Measurements from ENCODE around the gene PCDHB12.
A peak's percentile ranks its signal among the peaks of the same experiment; 100 is the strongest.
"Not testable (repeated sequence)": the region's sequence is repeated elsewhere in the genome, so short reads cannot be mapped to it uniquely, and the experiment has no call there.

PCDHB12 gene

DNA sequence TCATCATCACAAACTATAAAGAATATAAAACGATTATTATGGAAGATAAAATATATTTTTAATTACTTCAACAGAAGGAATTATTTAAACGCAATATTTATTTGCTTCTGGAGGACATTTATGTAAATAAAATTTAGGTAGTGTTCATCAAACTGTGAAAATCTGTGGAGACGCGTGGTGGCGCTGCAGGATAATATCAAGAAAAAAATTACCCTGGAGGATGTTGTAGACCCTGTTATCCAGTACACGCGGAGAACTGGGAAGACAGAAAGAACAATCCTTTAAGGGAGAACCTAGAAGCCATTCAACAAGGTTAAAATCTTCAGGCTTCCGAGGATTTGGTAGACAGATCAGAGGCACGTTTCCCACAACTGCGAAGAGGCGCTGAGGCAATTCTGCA, at the start of gene PCDHB12:
TSS of gene PCDHB12 (plus strand) at position 242 of the 400 bp plus-strand sequence. CDS start 189 bp downstream, outside the sequence.
- no peak for FAIRE-seq

DNA sequence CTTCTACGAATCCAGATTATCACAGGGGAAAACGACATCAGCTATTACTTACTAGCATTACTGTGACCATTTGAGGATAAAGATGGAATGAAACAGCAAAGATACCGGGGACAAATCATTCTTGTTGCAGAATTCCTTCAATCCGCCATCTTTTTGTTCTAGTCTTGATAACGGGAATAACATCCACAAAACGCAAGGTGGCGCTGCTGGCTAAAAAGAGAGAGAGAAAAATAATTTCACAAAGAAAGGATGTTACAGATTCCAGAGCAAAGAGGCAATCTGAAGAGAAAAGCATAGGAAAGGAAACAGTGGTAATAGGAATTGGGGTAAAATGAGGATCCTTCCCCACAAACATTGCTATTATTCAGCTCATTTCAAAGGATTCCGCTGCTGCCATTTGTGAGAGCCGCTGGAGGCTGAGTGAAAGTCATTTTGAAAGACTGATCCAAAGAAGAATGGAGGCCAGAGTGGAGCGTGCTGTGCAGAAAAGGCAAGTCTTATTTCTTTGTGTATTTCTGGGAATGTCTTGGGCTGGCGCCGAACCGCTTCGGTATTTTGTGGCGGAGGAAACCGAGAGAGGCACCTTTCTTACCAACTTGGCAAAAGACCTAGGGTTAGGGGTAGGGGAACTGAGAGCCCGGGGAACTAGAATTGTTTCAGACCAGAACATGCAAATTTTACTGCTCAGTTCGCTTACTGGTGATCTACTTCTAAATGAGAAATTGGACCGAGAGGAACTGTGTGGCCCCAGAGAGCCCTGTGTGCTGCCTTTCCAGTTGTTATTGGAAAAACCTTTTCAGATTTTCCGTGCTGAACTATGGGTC, 35.9 kb upstream of the PCDHB12 start, which contains the start of gene PCDHB7:
TSS of gene PCDHB7 (plus strand) at position 264 of the 824 bp plus-strand sequence. CDS start at position 456, 192 bp downstream.
- FAIRE-seq, result no peak

DNA sequence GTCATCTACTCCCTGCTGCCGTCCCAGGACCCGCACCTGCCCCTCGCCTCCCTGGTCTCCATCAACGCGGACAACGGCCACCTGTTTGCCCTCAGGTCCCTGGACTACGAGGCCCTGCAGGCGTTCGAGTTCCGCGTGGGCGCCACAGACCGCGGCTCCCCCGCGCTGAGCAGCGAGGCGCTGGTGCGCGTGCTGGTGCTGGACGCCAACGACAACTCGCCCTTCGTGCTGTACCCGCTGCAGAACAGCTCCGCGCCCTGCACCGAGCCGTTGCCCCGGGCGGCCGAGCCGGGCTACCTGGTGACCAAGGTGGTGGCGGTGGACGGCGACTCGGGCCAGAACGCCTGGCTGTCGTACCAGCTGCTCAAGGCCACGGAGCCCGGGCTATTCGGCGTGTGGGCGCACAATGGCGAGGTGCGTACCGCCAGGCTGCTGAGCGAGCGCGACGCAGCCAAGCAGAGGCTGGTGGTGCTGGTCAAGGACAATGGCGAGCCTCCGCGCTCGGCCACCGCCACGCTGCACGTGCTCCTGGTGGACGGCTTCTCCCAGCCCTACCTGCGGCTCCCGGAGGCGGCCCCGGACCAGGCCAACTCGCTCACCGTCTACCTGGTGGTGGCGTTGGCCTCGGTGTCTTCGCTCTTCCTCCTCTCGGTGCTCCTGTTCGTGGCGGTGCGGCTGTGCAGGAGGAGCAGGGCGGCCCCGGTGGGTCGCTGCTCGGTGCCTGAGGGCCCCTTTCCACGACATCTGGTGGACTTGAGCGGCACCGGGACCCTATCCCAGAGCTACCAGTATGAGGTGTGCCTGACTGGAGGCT, 34.0 kb upstream of the PCDHB12 start:
- FAIRE-seq, result not testable (repeated sequence)

DNA sequence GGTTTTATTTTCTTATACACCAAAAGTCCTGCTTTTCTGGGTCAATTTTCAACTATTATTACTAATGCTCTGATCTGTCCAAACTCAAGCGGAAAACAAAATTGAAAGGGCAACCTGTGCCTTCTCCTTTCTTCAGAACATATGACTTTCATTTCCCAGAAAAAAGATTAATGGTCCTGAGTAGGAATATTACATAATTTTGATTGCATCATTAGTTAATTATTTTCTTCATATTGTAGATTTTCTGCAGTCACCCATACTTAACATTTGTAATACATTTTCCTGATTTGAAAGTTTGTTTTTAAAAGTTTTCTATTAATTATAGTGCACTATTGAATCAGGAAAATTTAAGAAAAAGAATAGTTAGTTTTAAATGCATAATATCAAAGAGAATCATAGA, 32.6 kb upstream of the PCDHB12 start:
- FAIRE-seq, result no peak

DNA sequence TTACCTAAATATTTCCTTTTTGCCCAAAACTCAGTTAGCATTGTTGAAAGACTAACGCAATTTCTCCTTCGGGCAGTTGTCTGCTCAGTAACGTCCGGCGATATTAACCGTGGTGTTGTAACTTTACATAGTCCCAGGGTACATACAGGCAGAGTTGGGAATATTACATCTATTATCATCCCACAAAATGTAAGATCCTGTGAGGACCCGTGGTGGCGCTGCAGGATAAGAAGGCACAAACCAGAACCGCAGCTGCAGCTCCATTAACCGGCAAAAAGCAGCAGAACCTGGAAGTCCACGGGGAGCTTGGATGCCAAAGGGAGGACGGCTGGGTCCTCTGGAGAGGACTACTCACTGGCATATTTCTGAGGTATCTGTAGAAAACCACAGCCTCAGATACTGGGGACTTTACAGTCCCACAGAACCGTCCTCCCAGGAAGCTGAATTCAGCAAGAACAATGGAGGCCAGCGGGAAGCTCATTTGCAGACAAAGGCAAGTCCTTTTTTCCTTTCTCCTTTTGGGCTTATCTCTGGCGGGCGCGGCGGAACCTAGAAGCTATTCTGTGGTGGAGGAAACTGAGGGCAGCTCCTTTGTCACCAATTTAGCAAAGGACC, 30.8 kb upstream of the PCDHB12 start, which contains the start of gene PCDHB8:
TSS of gene PCDHB8 (plus strand) at position 214 of the 615 bp plus-strand sequence. CDS start at position 459, 245 bp downstream.
- FAIRE-seq, result not testable (repeated sequence)

DNA sequence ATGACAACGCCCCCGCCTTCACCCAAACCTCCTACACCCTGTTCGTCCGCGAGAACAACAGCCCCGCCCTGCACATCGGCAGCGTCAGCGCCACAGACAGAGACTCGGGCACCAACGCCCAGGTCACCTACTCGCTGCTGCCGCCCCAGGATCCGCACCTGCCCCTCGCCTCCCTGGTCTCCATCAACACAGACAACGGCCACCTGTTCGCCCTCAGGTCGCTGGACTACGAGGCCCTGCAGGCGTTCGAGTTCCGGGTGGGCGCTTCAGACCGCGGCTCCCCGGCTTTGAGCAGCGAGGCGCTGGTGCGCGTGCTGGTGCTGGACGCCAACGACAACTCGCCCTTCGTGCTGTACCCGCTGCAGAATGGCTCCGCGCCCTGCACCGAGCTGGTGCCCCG, 29.1 kb upstream of the PCDHB12 start:
- FAIRE-seq, result not testable (repeated sequence)

DNA sequence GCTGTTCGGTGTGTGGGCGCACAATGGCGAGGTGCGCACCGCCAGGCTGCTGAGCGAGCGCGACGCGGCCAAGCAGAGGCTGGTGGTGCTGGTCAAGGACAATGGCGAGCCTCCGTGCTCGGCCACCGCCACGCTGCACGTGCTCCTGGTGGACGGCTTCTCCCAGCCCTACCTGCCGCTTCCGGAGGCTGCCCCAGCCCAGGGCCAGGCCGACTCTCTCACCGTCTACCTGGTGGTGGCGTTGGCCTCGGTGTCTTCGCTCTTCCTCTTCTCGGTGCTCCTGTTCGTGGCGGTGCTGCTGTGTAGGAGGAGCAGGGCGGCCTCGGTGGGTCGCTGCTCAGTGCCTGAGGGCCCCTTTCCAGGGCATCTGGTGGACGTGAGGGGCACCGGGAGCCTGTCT, 28.6 kb upstream of the PCDHB12 start:
- not testable (repeated sequence) for FAIRE-seq

DNA sequence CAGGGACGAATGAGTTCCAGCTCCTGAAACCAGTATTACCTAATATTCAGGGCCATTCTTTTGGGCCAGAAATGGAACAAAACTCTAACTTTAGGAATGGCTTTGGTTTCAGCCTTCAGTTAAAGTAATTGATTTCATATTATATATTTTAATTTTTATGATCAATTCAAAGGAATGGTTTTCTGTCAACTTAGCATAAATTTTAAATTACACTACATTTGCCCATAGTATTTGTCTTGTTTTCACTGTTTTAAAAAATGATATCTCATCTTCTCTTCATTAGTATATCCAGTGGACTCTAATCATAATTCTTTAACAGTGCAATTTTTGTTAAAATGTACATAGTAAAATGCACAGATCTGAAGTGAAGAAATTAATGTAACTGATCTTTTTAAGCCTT, 28.2 kb upstream of the PCDHB12 start:
- FAIRE-seq, result no peak

DNA sequence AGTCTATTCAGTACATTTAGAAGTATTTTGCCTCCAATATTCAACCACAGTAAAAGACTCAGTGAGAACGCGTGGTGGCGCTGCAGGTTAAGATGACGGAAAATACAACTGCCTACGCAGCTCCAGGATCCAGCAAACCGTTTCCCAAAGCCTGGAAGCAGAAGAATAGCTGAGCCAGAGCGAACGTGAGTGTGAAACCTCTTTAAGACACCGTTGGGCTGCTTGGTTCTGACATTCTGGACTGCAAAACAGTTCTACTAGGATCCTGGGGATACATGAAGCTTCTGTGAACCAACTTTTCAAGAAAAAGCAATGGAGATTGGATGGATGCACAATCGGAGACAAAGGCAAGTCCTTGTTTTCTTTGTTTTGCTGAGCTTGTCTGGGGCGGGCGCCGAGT, 26.3 kb upstream of the PCDHB12 start, which contains the start of gene PCDHB16:
TSS of gene PCDHB16 (plus strand) at position 140 of the 400 bp plus-strand sequence. CDS start at position 313, 173 bp downstream.
- FAIRE-seq, result peak; percentile 54

DNA sequence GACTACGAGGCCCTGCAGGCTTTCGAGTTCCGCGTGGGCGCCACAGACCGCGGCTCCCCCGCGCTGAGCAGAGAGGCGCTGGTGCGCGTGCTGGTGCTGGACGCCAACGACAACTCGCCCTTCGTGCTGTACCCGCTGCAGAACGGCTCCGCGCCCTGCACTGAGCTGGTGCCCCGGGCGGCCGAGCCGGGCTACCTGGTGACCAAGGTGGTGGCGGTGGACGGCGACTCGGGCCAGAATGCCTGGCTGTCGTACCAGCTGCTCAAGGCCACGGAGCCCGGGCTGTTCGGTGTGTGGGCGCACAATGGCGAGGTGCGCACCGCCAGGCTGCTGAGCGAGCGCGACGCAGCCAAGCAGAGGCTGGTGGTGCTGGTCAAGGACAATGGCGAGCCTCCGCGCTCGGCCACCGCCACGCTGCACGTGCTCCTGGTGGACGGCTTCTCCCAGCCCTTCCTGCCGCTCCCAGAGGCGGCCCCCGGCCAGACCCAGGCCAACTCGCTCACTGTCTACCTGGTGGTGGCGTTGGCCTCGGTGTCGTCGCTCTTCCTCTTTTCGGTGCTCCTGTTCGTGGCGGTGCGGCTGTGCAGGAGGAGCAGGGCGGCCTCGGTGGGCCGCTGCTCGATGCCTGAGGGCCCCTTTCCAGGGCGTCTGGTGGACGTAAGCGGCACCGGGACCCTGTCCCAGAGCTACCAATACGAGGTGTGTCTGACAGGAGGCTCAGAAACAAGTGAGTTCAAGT, 24.2 kb upstream of the PCDHB12 start:
- not testable (repeated sequence) for FAIRE-seq

DNA sequence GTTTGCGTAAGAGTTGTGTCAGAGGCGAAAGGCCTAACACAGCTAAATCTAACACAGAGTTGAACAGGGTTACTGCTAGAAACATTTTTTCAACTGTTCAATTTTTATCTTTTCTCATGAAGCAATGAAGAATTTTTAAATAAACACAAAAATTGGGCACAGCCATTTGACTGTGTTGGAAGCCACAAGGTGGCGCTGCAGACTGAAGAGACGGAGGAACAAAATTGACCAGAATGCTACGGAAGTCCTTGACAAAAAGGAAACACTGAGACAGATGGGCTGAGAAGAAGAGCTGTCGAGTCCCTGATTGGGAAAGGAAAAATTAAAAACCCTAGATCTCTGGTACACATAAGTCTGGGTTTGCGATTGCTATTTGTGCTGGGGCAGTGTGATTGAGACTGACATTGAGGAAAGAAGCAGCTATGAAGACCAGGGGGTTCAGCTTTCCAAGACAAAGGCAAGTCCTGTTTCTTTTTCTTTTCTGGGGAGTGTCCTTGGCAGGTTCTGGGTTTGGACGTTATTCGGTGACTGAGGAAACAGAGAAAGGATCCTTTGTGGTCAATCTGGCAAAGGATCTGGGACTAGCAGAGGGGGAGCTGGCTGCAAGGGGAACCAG, 21.5 kb upstream of the PCDHB12 start, which contains the start of gene PCDHB9:
TSS of gene PCDHB9 (plus strand) at position 265 of the 616 bp plus-strand sequence. CDS start at position 423, 158 bp downstream.
- no peak for FAIRE-seq

DNA sequence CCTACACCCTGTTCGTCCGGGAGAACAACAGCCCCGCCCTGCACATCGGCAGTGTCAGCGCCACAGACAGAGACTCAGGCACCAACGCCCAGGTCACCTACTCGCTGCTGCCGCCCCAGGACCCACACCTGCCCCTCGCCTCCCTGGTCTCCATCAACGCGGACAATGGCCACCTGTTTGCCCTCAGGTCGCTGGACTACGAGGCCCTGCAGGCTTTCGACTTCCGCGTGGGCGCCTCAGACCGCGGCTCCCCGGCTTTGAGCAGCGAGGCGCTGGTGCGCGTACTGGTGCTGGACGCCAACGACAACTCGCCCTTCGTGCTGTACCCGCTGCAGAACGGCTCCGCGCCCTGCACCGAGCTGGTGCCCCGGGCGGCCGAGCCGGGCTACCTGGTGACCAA, 19.8 kb upstream of the PCDHB12 start:
- not testable (repeated sequence) for FAIRE-seq

DNA sequence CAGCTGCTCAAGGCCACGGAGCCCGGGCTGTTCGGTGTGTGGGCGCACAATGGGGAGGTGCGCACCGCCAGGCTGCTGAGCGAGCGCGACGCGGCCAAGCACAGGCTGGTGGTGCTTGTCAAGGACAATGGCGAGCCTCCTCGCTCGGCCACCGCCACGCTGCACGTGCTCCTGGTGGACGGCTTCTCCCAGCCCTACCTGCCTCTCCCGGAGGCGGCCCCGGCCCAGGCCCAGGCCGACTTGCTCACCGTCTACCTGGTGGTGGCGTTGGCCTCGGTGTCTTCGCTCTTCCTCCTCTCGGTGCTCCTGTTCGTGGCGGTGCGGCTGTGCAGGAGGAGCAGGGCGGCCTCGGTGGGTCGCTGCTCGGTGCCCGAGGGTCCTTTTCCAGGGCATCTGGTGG, 19.4 kb upstream of the PCDHB12 start:
- not testable (repeated sequence) for FAIRE-seq

DNA sequence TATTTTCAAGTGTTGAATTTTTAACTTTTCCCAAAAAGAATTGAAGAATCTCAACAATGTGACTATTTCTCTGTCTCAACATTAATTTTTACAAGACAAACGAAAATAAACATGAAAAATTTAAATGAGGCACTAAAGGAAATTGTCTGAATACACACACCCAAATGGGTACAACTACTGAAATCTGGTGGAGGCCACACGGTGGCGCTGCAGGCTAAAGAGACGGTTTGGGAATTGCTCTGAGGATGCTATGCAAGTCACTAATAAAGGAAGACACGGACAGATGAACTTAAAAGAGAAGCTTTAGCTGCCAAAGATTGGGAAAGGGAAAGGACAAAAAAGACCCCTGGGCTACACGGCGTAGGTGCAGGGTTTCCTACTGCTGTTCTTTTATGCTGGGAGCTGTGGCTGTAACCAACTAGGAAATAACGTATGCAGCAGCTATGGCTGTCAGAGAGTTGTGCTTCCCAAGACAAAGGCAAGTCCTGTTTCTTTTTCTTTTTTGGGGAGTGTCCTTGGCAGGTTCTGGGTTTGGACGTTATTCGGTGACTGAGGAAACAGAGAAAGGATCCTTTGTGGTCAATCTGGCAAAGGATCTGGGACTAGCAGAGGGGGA, 16.3 kb upstream of the PCDHB12 start, which contains the start of gene PCDHB10:
TSS of gene PCDHB10 (plus strand) at position 244 of the 616 bp plus-strand sequence. CDS start at position 444, 200 bp downstream.
- no peak for FAIRE-seq

DNA sequence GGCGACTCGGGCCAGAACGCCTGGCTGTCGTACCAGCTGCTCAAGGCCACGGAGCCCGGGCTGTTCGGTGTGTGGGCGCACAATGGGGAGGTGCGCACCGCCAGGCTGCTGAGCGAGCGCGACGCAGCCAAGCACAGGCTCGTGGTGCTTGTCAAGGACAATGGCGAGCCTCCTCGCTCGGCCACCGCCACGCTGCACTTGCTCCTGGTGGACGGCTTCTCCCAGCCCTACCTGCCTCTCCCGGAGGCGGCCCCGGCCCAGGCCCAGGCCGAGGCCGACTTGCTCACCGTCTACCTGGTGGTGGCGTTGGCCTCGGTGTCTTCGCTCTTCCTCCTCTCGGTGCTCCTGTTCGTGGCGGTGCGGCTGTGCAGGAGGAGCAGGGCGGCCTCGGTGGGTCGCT, 14.2 kb upstream of the PCDHB12 start:
- not testable (repeated sequence) for FAIRE-seq

DNA sequence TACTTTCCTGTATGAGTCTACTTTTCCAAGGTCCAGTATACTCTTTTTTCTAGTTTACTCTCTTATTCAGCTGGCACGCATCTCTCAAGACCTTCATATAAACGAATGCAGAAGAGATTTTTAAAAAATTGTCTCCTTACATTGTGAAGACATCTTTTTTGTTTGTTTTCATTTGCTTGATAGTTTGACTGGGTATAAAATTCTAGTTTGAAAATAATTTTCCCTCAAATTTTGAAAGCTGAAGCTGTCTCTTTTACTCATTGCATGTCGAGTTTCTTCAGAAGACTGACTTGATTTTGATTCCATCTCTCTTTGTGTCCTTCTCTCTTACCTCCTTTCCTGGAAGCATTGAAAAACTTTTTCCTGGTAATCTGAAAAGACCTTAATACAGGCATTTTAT, 12.2 kb upstream of the PCDHB12 start:
- FAIRE-seq, result no peak

DNA sequence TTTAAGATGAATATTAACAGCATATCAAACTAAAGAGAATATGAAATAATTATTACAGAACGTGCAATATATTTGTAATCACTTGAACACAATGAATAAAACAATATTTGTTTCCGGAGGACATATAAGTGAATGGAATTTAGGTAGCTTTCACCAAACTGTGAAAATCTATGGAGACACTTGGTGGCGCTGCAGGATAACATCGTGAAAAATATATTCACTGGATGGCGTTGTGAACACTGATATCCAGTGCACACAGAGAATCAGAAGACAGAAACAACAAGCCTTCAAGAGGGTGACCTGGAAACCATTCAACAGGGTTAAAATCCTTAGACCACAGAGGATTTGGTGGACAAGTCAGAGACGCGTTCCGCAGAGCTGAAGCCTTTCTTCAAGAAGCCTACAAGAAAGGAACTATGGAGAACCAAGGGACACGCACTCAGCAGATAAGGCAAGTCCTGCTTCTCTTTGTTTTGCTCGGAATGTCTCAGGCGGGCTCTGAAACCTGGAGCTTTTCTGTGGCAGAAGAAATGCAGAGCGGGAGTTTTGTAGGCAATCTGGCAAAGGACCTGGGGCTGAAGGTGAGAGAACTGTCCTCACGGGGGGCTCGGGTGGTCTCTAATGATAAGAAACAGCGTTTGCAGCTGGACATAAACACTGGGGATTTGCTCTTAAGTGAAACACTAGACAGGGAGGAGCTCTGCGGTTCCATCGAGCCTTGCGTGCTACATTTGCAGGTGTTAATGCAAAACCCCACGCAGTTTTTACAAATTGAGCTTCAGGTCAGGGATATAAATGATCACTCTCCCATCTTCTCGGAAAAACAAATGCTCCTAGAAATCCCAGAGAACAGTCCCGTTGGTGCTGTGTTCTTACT, 8.9 kb upstream of the PCDHB12 start, which contains the start of gene PCDHB11:
TSS of gene PCDHB11 (plus strand) at position 269 of the 877 bp plus-strand sequence. CDS start at position 417, 148 bp downstream.
- peak; percentile 91 for FAIRE-seq

DNA sequence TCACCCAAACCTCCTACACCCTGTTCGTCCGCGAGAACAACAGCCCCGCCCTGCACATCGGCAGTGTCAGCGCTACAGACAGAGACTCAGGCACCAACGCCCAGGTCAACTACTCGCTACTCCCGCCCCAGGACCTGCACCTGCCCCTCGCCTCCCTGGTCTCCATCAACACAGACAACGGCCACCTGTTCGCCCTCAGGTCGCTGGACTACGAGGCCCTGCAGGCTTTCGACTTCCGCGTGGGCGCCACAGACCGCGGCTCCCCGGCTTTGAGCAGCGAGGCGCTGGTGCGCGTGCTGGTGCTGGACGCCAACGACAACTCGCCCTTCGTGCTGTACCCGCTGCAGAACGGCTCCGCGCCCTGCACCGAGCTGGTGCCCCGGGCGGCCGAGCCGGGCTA, 7.4 kb upstream of the PCDHB12 start:
- not testable (repeated sequence) for FAIRE-seq

DNA sequence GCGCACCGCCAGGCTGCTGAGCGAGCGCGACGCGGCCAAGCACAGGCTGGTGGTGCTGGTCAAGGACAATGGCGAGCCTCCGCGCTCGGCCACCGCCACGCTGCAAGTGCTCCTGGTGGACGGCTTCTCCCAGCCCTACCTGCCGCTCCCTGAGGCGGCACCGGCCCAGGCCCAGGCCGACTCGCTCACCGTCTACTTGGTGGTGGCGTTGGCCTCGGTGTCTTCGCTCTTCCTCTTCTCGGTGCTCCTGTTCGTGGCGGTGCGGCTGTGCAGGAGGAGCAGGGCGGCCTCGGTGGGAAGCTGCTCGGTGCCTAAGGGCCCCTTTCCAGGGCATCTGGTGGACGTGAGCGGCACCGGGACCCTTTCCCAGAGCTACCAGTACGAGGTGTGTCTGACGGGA, 6.9 kb upstream of the PCDHB12 start:
- FAIRE-seq, result not testable (repeated sequence)

DNA sequence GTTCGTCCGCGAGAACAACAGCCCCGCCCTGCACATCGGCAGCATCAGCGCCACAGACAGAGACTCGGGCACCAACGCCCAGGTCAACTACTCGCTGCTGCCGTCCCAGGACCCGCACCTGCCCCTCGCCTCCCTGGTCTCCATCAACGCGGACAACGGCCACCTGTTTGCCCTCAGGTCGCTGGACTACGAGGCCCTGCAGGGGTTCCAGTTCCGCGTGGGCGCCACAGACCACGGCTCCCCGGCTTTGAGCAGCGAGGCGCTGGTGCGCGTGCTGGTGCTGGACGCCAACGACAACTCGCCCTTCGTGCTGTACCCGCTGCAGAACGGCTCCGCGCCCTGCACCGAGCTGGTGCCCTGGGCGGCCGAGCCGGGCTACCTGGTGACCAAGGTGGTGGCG, 1.8 kb downstream of the PCDHB12 start:
- FAIRE-seq, result not testable (repeated sequence)
